GM10847 (cell line): ENCODE results near the gene KLRB1.

Experiments
- POLR2A ChIP-seq: IDR thresholded peaks from 2 replicates; pipeline ENCODE4 v1.6.1; 2011; ENCODE audit not compliant: insufficient read length; ENCODE audit errors: extremely low read depth

The KLRB1 gene

DNA sequence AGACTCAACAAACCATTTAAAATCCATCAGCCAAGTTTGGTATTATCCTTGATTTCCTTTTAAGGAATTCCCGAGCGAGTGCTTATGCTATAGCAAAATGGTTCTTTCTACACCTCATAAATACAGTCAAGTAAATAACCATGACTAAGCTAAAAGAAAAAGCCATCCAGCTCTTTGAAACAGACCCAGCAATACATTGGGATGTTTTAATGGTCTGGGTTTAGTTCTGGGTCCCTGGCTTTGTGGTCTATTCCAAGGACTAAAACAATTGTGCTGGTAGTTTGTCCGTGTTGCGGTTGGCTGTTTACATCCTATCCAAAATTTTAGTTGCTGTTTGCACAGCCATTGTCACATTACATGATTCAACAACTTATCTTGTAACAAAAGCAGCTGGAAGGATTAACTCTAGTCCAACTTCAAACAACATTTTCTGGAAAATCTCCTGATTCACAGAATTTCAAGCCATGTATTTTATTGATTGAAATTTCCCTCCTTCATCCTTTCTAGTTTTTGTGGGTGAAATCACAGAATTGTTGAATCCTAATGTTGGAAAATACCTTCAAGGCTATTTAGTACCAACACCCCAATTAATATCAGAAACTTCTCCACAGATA lies 19.6 kb downstream of the KLRB1 start:
- TF ChIP-seq POLR2A, result no peak
